H1 (cell line): Measurements from ENCODE around the gene PAX6. TPM values are rescaled to one million over a fixed set of nuclear protein-coding genes. Genes with fewer than 3 reads are reported as not detected.

Experiments
- CTCF ChIA-PET: fragments of 300-600 bp; sonication (Branson Sonifier 250); formaldehyde crosslinking; loops from one replicate; lab custom pipeline; 2021; ENCODE audit not compliant: partially characterized antibody; lab: Charles Lee
- POLR2A ChIA-PET: fragments of 300-600 bp; sonication (Branson Sonifier 250); formaldehyde crosslinking; loops from one replicate; lab custom pipeline; 2021; ENCODE audit warnings: inconsistent platforms; ENCODE audit not compliant: partially characterized antibody; lab: Charles Lee
- DNase-seq, 2 experiments: peaks; one replicate each; pipeline versions ENCODE4 v3.0.0 to v3.0.0-alpha.2; 2010 to 2022; ENCODE audit warnings: low spot score in 2 of 2, low read depth in 1 of 2, mixed read lengths in 1 of 2
- FAIRE-seq: peaks from 2 replicates; lab custom pipeline; 2011; peaks lifted over from hg19 to GRCh38; lab: Jason Lieb, UNC
- H2AFZ ChIP-seq: 2 replicates; pipeline ENCODE4 v1.8.1; 2012; ENCODE audit warnings: low read length, inconsistent platforms
- H2AK5ac ChIP-seq: 2 replicates; pipeline ENCODE4 v1.6.1; 2013; ENCODE audit warnings: low read depth, low read length
- H2BK120ac ChIP-seq: replicated peaks from 2 replicates; pipeline ENCODE3; 2013; ENCODE audit warnings: low read depth, low read length, inconsistent platforms
- H2BK12ac ChIP-seq: 2 replicates; pipeline ENCODE4 v1.6.1; 2013; ENCODE audit warnings: low read depth, low read length
- H2BK15ac ChIP-seq: 2 replicates; pipeline ENCODE4 v1.6.1; 2013; ENCODE audit warnings: low read length
- H2BK20ac ChIP-seq: 2 replicates; pipeline ENCODE4 v1.6.1; 2013; ENCODE audit warnings: low read length
- H2BK5ac ChIP-seq: 2 replicates; pipeline ENCODE4 v1.6.1; 2013; ENCODE audit warnings: low read depth, low read length
- H3K14ac ChIP-seq: 2 replicates; pipeline ENCODE4 v1.6.1; 2013; ENCODE audit warnings: inconsistent platforms; ENCODE audit not compliant: insufficient read length
- H3K18ac ChIP-seq: 2 replicates; pipeline ENCODE4 v1.6.1; 2013; ENCODE audit warnings: low read length; ENCODE audit errors: extremely low read depth
- H3K23ac ChIP-seq: 2 replicates; pipeline ENCODE4 v1.6.1; 2013; ENCODE audit warnings: inconsistent platforms; ENCODE audit not compliant: insufficient read length
- H3K23me2 ChIP-seq: 2 replicates; pipeline ENCODE4 v1.6.1; 2013; ENCODE audit warnings: low read depth, low read length
- H3K27ac ChIP-seq: 2 replicates; pipeline ENCODE4 v1.6.1; 2011; ENCODE audit warnings: low read depth, low read length, inconsistent platforms
- H3K27me3 ChIP-seq, 4 experiments: replicated peaks in 1 of 4; 1 replicate in 1 of 4; 2 replicates in 3 of 4; pipeline versions ENCODE4 v1.6.1 to v1.8.1; 2011 to 2013; ENCODE audit warnings: low read length in 3 of 4, mild to moderate bottlenecking in 3 of 4, inconsistent platforms in 2 of 4, mixed read lengths in 2 of 4, moderate library complexity in 1 of 4; ENCODE audit not compliant: control insufficient read depth in 3 of 4, insufficient read depth in 3 of 4; ENCODE audit errors: extremely low read depth in 1 of 4
- H3K36me3 ChIP-seq, 4 experiments: 2 replicates each; pipeline versions ENCODE4 v1.6.1 to v1.8.1; 2011 to 2013; ENCODE audit warnings: mild to moderate bottlenecking in 4 of 4, low read length in 3 of 4, moderate library complexity in 2 of 4, control low read depth in 1 of 4, inconsistent platforms in 1 of 4; ENCODE audit not compliant: insufficient read depth in 4 of 4, control insufficient read depth in 2 of 4
- H3K4ac ChIP-seq: replicated peaks from 2 replicates; pipeline ENCODE3; 2013; ENCODE audit warnings: low read length, low read depth, mixed read lengths, inconsistent platforms; ENCODE audit not compliant: insufficient read length
- H3K4me1 ChIP-seq, 4 experiments: replicated peaks in 1 of 4; 1 replicate in 1 of 4; 2 replicates in 3 of 4; pipeline versions ENCODE4 v1.6.1 to v1.8.1; 2011 to 2013; ENCODE audit warnings: low read length in 3 of 4, inconsistent platforms in 2 of 4, mixed read lengths in 1 of 4; ENCODE audit not compliant: insufficient read depth in 4 of 4, control insufficient read depth in 3 of 4
- H3K4me2 ChIP-seq, 2 experiments: 2 replicates each; pipeline versions ENCODE4 v1.6.1 to v1.8.1; 2011 to 2013; ENCODE audit warnings: low read depth in 2 of 2, low read length in 2 of 2, control low read depth in 1 of 2, inconsistent platforms in 1 of 2, mild to moderate bottlenecking in 1 of 2; ENCODE audit not compliant: insufficient read depth in 1 of 2
- H3K4me3 ChIP-seq, 4 experiments: fragments of 200-600, 300-600 bp in 1 of 4; sonication (generic), shearing (Covaris generic), sonication (Bioruptor Twin) in 1 of 4; 2 replicates each; pipeline versions ENCODE4 v1.5.1 to v1.8.1; 2011 to 2016; ENCODE audit warnings: low read length in 4 of 4, low read depth in 3 of 4, control low read depth in 2 of 4, inconsistent platforms in 2 of 4, mild to moderate bottlenecking in 2 of 4, mixed read lengths in 1 of 4, moderate library complexity in 1 of 4; ENCODE audit not compliant: insufficient read depth in 2 of 4; ENCODE audit errors: extremely low read depth in 1 of 4
- H3K56ac ChIP-seq: replicated peaks from 2 replicates; pipeline ENCODE3; 2013; ENCODE audit warnings: low read depth, mild to moderate bottlenecking, mixed read lengths, low read length, inconsistent platforms; ENCODE audit not compliant: insufficient read length
- H3K79me1 ChIP-seq: 2 replicates; pipeline ENCODE4 v1.6.1; 2013; ENCODE audit warnings: low read depth, low read length, control low read depth
- H3K79me2 ChIP-seq, 2 experiments: 2 replicates each; pipeline versions ENCODE4 v1.6.1 to v1.8.1; 2012 to 2013; ENCODE audit warnings: low read length in 2 of 2, mild to moderate bottlenecking in 2 of 2, inconsistent platforms in 1 of 2; ENCODE audit not compliant: insufficient read depth in 2 of 2, control insufficient read depth in 1 of 2
- H3K9ac ChIP-seq, 4 experiments: replicated peaks in 1 of 4; 1 replicate in 1 of 4; 2 replicates in 3 of 4; pipeline versions ENCODE4 v1.6.1 to v1.8.1; 2011 to 2013; ENCODE audit warnings: low read depth in 3 of 4, low read length in 3 of 4, control low read depth in 2 of 4, mild to moderate bottlenecking in 2 of 4, moderate library complexity in 2 of 4, inconsistent platforms in 1 of 4; ENCODE audit errors: extremely low read depth in 1 of 4
- H3K9me3 ChIP-seq, 2 experiments: 2 replicates each; pipeline versions ENCODE4 v1.6.1 to v1.8.1; 2012 to 2013; ENCODE audit warnings: mild to moderate bottlenecking in 2 of 2, moderate library complexity in 2 of 2, control low read depth in 1 of 2, inconsistent platforms in 1 of 2, low read depth in 1 of 2, low read length in 1 of 2, mixed read lengths in 1 of 2; ENCODE audit not compliant: insufficient read depth in 2 of 2
- H4K20me1 ChIP-seq, 2 experiments: replicated peaks in 1 of 2; 2 replicates each; pipeline versions ENCODE3 to v1.8.1; 2011 to 2013; ENCODE audit warnings: inconsistent platforms in 2 of 2, low read length in 2 of 2, mild to moderate bottlenecking in 1 of 2; ENCODE audit not compliant: insufficient read depth in 2 of 2, control insufficient read depth in 1 of 2
- H4K5ac ChIP-seq: 2 replicates; pipeline ENCODE4 v1.6.1; 2013; ENCODE audit warnings: low read length, low read depth, mixed read lengths, inconsistent platforms; ENCODE audit not compliant: insufficient read length
- H4K8ac ChIP-seq: 2 replicates; pipeline ENCODE4 v1.8.0; 2013; ENCODE audit warnings: mild to moderate bottlenecking, moderate library complexity, low read length, inconsistent platforms; ENCODE audit not compliant: insufficient read depth; ENCODE audit errors: extremely low read depth
- H4K91ac ChIP-seq: replicated peaks from 2 replicates; pipeline ENCODE3; 2013; ENCODE audit warnings: low read length, mixed read lengths, inconsistent platforms; ENCODE audit not compliant: insufficient read length
- CHD1 ChIP-seq: IDR thresholded peaks from 2 replicates; pipeline ENCODE4 v1.6.1; 2012; ENCODE audit warnings: low read depth, low read length, improper control_type of control experiment
- EP300 ChIP-seq, 2 experiments: IDR thresholded peaks; 1 replicate in 1 of 2; 2 replicates in 1 of 2; pipeline ENCODE4 v1.6.1; 2011 to 2012; ENCODE audit warnings: low read depth in 2 of 2, low read length in 2 of 2, mild to moderate bottlenecking in 2 of 2, borderline replicate concordance in 1 of 2, inconsistent platforms in 1 of 2, moderate library complexity in 1 of 2
- SIRT6 ChIP-seq: IDR thresholded peaks from one replicate; pipeline ENCODE4 v1.7.1; 2012; ENCODE audit warnings: low read length, inconsistent platforms
- TBP ChIP-seq: IDR thresholded peaks from 2 replicates; pipeline ENCODE4 v1.6.1; 2011; ENCODE audit warnings: low read depth, low read length, improper control_type of control experiment
- WGBS, 2 experiments: shearing (Covaris generic) in 1 of 2; methylation state at CpG; one replicate each; pipeline versions ENCODE4 v1.1.6 to v1.1.7; 2013 to 2015; ENCODE audit warnings: low lambda C conversion rate in 2 of 2, mixed read lengths in 2 of 2, inconsistent platforms in 1 of 2, low coverage in 1 of 2, missing lambda C conversion rate in 1 of 2; ENCODE audit not compliant: insufficient replicate concordance in 2 of 2, insufficient coverage in 1 of 2, insufficient read length in 1 of 2; ENCODE audit errors: extremely low coverage in 1 of 2, missing lambda C conversion rate in 1 of 2; 5-methylcytosine and 5-hydroxymethylcytosine counted together
- polyA plus RNA-seq, 7 experiments: library from polyadenylated mRNA; depleted of rRNA in 3 of 7; stranded (reverse) in 5 of 7; unstranded in 2 of 7; fragments of >200 nt in 5 of 7; fragments of 200-250 nt in 2 of 7; gene quantifications; 1 replicate in 5 of 7; 2 replicates in 1 of 7; 4 replicates in 1 of 7; pipeline versions ENCODE4 v1.2.1 to v1.2.3, GENCODE V29; 2011 to 2013; ENCODE audit warnings: missing spikeins in 2 of 7, mixed read lengths in 2 of 7
- total RNA-seq: library from RNA; stranded (reverse); fragmentation: NEBNext Ultra II Directional; extraction: Animal tissue kit (Norgen Biotek cat#: 25700); gene quantifications from 2 replicates; pipeline ENCODE4 v1.2.1, GENCODE V29; 2021
- TF ChIP-seq, protein P1 (sequence below): IDR thresholded peaks from 2 replicates; pipeline ENCODE4 v1.6.1; 2011; ENCODE audit warnings: low read depth, mild to moderate bottlenecking, low read length; ENCODE audit not compliant: insufficient read depth

PAX6 gene
- total and polyA plus RNA-seq, 2 of the 8 experiments (the other 6 are each of a cell fraction or from before 2014, with no cell fraction given): 0.30 to 0.65 TPM

DNA sequence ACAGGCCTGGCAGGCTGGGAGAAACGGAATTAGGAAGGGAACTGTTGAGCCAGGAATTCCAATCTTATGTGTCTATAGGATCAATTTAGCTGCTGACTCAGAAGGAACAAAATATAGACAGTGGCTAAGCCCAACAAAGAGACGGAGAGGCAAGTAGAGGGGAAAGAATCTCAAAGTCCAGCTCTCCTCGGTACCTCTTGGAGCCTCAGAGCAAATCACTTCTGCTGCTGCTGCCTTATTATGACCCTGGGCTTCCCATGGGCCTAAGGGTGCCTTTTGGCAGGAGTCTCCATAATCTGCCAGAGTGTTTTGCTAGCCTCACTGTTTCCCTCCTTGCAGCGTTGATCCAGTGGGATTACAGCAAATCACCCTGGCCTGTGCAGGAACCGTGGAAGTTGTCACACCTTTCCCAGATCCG, 31.7 kb downstream of the PAX6 start:
- Histone ChIP-seq H2BK15ac (no peak overlapping the region), H3K18ac (no peak overlapping the region), H3K27me3 (no peaks in the 10 kb centered on the region), H3K4me3 (no peak overlapping the region), H2BK120ac (no peak overlapping the region), H3K4ac (no peak overlapping the region), H3K23me2 (no peaks in the 10 kb centered on the region), H3K9me3 (no peaks in the 10 kb centered on the region), H2AFZ (no peak overlapping the region), H2BK20ac (no peak overlapping the region), H3K9ac (no peak overlapping the region), H3K14ac (no peak overlapping the region), H3K4me2 (no peak overlapping the region), H2BK12ac (no peak overlapping the region), H4K5ac (no peak overlapping the region), H3K79me2 (no peaks in the 10 kb centered on the region), H4K20me1 (no peaks in the 10 kb centered on the region), H3K79me1 (no peaks in the 10 kb centered on the region), H2AK5ac (no peak overlapping the region), H3K4me1 (peaks cover 0 to 3% (median 2%) of the 10 kb centered on the region in 4 experiments; a peak in 1 of 7 replicates), H4K91ac (no peak overlapping the region), H3K23ac (no peak overlapping the region), H4K8ac (no peak overlapping the region), H3K27ac (no peak overlapping the region), H3K36me3 (no peaks in the 10 kb centered on the region), H3K56ac (no peak overlapping the region), H2BK5ac (no peak overlapping the region)
- POLR2A ChIA-PET: no interaction called here
- DNase-seq (no peak), FAIRE-seq (no peak)
- 80% methylated on average over 6 of the region's 6 CpGs; no CpG with 5 or more reads in 1 of the 2 experiments for WGBS, 2 experiments
- CTCF ChIA-PET: interaction anchor here (1.0 kb wide), 1 partner anchor 139 kb away, joined by 3 read pairs; no protein-coding TSS in a partner anchor
- TF ChIP-seq, protein P1, sequence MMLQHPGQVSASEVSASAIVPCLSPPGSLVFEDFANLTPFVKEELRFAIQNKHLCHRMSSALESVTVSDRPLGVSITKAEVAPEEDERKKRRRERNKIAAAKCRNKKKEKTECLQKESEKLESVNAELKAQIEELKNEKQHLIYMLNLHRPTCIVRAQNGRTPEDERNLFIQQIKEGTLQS: no peak
- TF ChIP-seq EP300 (IDR thresholded peaks at IDR 0.05; ENCODE audit: borderline replicate concordance in 1 of 2, low read depth in 2 of 2, low read length in 2 of 2) (no peak), TBP (no peak), SIRT6 (no peak), CHD1 (no peak)
